GM10248 (cell line): ENCODE results near the gene INTS3.

Experiments
- CTCF ChIA-PET: fragments of 300-600 bp; sonication (Branson Sonifier 250); formaldehyde crosslinking; extraction: SDS; loops from one replicate; lab custom pipeline; 2021; ENCODE audit warnings: antibody characterized with exemption; lab: Yijun Ruan, JAX
- POLR2A ChIA-PET: fragments of 350-650 bp; sonication (Branson Sonifier 250); formaldehyde crosslinking; extraction: SDS; loops from one replicate; lab custom pipeline; 2020; ENCODE audit warnings: antibody characterized with exemption; lab: Yijun Ruan, JAX
- DNase-seq: peaks from one replicate; pipeline ENCODE4 v3.0.0; 2012; ENCODE audit errors: extremely low spot score
- CTCF ChIP-seq: IDR thresholded peaks from 2 replicates; pipeline ENCODE4 v1.5.1; 2012; ENCODE audit warnings: mild to moderate bottlenecking, low read depth; ENCODE audit errors: extremely low read depth, missing control alignments, control extremely low read depth

The INTS3 gene

GRCh38 chr1:153742411-153743142 lies 14.7 kb downstream of the INTS3 start:
- TF ChIP-seq CTCF, result no peak
- ChIA-PET CTCF (interaction anchor here (1.0 to 4.5 kb wide), 7 partner anchors 8 to 210 kb away, joined by 3 to 27 read pairs (median 3); partner anchors contain the start of gene ILF2), POLR2A (interaction anchor here (0.7 kb wide), 1 partner anchor 60 kb away, joined by 4 read pairs; no protein-coding TSS in a partner anchor)
- DNase-seq, result peak; percentile 53

GRCh38 chr1:153745417-153745816 lies 17.6 kb downstream of the INTS3 start:
- CTCF ChIA-PET, result interaction anchor here (0.6 to 4.5 kb wide), 6 partner anchors 9 to 68 kb away, joined by 3 to 27 read pairs (median 4); no protein-coding TSS in a partner anchor
- no peak for TF ChIP-seq CTCF
- DNase-seq, result no peak
- POLR2A ChIA-PET, result interaction anchor here (1.2 kb wide), 1 partner anchor 245 kb away, joined by 3 read pairs; the partner anchor contains the start of gene RPS27

GRCh38 chr1:153746174-153746573 lies 18.3 kb downstream of the INTS3 start:
- POLR2A ChIA-PET, result interaction anchor here (0.9 kb wide), 1 partner anchor 14 kb away, joined by 3 read pairs; no protein-coding TSS in a partner anchor
- no peak for TF ChIP-seq CTCF
- no peak for DNase-seq
- CTCF ChIA-PET, result interaction anchor here (0.8 to 1.0 kb wide), 2 partner anchors 10 to 70 kb away, joined by 3 read pairs; no protein-coding TSS in a partner anchor

GRCh38 chr1:153748903-153749302 lies 21.1 kb downstream of the INTS3 start:
- ChIA-PET POLR2A (interaction anchor here (0.6 kb wide), 1 partner anchor 13 kb away, joined by 4 read pairs; no protein-coding TSS in a partner anchor), CTCF (interaction anchor here (0.8 to 2.0 kb wide), 19 partner anchors 11 to 238 kb away, joined by 3 to 16 read pairs (median 4); partner anchors contain the start of genes ILF2 and INTS3)
- no peak for TF ChIP-seq CTCF
- no peak for DNase-seq

GRCh38 chr1:153749408-153750005 lies 21.7 kb downstream of the INTS3 start:
- ChIA-PET POLR2A (no interaction called here), CTCF (interaction anchor here (0.7 to 2.6 kb wide), 17 partner anchors 12 to 237 kb away, joined by 3 to 18 read pairs (median 4); partner anchors contain the start of genes INTS3 and NPR1)
- peak; percentile 87 for DNase-seq
- peak; percentile 96 for TF ChIP-seq CTCF
